Fibroblast of pulmonary artery (primary cell): Measurements from ENCODE around the gene OR8G1.
"Not testable (repeated sequence)": the region's sequence is repeated elsewhere in the genome, so short reads cannot be mapped to it uniquely, and the experiment has no call there.

Experiments
- DNase-seq: peaks from one replicate; pipeline ENCODE4 v3.0.0-alpha.2; 2010; ENCODE audit warnings: low read depth
- H3K4me3 ChIP-seq: replicated peaks from 2 replicates; pipeline ENCODE4 v1.5.1; 2011; ENCODE audit warnings: low read depth, mild to moderate bottlenecking, control low read depth, low read length, moderate library complexity
- TF ChIP-seq, protein P1 (sequence below): IDR thresholded peaks from 2 replicates; pipeline ENCODE4 v1.5.1; 2011; ENCODE audit warnings: mild to moderate bottlenecking, control low read depth, low read length, inconsistent platforms; ENCODE audit errors: missing control alignments

The OR8G1 gene

DNA sequence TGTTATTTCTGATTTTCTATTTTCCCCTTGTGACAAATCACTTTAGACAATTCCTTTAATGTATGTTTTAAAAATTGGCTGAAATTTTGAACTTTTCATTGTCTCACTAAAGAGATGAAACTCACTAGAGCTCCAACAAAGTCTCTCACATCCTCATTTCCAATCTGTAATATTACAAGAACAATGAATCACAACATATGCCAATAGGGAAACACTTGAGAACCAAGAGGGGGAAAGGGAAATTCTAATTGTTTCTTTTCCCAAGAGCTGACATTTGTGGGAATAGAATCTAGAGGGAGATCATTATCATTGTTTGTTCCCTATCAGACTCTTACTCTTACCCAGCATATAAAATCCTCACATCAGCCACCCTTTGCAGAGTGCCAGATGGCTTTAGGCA, 29.6 kb upstream of the OR8G1 start:
- no peak overlapping the region for H3K4me3 ChIP-seq
- TF ChIP-seq, protein P1, sequence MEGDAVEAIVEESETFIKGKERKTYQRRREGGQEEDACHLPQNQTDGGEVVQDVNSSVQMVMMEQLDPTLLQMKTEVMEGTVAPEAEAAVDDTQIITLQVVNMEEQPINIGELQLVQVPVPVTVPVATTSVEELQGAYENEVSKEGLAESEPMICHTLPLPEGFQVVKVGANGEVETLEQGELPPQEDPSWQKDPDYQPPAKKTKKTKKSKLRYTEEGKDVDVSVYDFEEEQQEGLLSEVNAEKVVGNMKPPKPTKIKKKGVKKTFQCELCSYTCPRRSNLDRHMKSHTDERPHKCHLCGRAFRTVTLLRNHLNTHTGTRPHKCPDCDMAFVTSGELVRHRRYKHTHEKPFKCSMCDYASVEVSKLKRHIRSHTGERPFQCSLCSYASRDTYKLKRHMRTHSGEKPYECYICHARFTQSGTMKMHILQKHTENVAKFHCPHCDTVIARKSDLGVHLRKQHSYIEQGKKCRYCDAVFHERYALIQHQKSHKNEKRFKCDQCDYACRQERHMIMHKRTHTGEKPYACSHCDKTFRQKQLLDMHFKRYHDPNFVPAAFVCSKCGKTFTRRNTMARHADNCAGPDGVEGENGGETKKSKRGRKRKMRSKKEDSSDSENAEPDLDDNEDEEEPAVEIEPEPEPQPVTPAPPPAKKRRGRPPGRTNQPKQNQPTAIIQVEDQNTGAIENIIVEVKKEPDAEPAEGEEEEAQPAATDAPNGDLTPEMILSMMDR, result no peak
- DNase-seq, result no peak

DNA sequence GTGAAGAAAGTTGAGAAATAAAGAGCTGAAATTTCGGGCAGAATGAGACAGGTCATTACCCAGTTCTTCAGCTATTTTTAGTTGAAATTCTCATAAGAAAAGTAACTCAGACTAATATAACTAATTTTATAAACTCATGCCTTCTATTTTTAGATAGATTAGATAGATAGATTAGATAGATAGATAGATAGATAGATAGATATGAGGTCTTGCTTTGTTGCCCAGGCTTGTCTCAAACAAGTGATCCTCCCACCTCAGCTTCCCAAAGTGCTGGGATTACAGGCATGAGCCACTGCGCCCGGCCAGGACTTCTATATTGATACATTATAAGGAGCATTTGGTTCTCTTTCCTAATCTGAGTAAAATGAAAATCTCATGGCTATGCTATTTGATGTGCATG, 26.9 kb upstream of the OR8G1 start:
- TF ChIP-seq, protein P1, result no peak
- DNase-seq, result no peak
- H3K4me3 ChIP-seq, result no peak overlapping the region

DNA sequence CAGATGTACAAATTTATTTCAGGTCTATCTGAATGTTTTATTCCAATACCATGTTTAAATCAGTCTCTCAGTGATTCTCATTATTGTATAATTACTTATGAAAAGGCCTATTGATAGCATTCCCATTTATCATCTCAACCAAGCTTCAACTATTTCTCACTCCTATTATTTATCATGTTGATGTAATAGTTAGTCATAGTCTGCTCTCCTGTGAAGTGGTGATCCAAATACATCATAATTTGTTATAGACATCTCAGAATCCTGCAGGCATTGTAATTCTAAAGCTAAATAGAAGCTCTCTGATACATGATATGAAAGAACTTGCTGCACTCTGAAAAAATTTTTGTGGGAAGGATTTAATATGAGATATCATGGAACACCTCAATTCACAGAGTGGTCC, 21.8 kb upstream of the OR8G1 start:
- no peak for DNase-seq
- TF ChIP-seq, protein P1, result no peak
- H3K4me3 ChIP-seq, result no peak overlapping the region

DNA sequence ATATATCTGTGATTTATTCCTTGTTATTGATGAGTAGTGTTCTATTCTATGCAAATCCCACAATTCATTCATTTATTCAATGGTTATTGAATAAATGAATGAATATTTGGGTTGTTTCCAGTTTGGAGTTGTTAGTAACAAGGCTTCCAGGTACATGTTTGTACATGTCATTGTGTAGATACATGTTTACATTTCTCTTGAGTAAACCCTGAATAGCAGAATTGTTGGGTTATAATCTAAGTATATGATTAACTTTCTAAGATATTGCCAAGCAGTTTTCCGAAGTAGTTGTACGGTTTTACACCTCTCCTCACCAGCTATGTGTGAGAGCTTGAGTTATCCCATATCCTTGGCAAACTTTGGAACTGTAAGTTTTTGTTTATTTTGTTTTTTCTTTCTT, 18.5 kb upstream of the OR8G1 start:
- no peak for DNase-seq
- TF ChIP-seq, protein P1, result no peak
- no peak overlapping the region for H3K4me3 ChIP-seq

DNA sequence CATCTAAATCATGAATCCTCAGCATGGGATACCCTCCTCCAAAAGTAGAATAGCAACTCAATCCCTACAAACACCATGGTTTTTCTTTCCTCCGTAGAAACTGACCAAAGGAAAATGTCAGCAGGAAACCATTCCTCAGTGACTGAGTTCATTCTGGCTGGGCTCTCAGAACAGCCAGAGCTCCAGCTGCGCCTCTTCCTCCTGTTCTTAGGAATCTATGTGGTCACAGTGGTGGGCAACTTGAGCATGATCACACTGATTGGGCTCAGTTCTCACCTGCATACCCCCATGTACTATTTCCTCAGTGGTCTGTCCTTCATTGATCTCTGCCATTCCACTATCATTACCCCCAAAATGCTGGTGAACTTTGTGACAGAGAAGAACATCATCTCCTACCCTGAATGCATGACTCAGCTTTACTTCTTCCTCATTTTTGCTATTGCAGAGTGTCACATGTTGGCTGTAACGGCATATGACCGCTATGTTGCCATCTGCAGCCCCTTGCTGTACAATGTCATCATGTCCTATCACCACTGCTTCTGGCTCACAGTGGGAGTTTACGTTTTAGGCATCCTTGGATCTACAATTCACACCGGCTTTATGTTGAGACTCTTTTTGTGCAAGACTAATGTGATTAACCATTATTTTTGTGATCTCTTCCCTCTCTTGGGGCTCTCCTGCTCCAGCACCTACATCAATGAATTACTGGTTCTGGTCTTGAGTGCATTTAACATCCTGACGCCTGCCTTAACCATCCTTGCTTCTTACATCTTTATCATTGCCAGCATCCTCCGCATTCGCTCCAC, 16.1 kb upstream of the OR8G1 start:
- H3K4me3 ChIP-seq, DNase-seq: not testable (repeated sequence)

DNA sequence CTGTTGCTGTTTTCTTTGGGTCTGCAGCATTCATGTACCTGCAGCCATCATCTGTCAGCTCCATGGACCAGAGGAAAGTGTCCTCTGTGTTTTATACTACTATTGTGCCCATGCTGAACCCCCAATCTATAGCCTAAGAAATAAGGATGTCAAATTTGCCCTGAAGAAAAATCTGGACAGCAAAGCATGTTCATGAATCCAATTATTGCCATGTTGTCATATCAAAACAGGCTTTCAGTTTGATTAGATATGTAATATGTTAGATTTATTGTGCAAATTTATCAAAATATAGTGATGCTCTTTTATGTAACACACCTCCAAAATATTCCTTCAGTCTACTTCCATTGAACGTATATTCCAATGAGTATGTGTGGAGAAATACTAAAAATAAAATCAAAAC, 15.4 kb upstream of the OR8G1 start:
- TF ChIP-seq, protein P1, result no peak
- H3K4me3 ChIP-seq, result no peak overlapping the region
- DNase-seq, result no peak

DNA sequence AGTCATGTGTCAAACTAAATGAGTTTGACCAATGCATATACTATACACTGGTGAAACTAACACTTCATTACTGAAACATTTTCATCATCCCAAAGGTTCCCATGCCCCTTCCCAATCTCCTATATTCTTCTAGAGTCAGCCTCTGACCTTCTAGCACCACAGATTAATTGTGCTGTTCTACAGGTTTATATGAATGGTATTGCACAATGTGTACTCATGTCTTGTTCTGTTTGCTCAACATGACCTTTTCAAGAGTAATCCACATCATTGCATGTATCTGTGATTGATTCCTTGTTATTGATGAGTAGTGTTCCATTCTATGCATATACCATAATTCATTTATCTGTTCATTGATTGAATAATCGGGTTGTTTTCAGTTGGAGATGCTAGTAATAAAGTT, 7.5 kb upstream of the OR8G1 start:
- TF ChIP-seq, protein P1, result no peak
- DNase-seq, result no peak
- no peak overlapping the region for H3K4me3 ChIP-seq
